CD4-positive, alpha-beta T cell treated with Interleukin-4 for 1 hour (primary cell): Measurements from ENCODE around the gene PTPN1.
A peak's percentile ranks its signal among the peaks of the same experiment; 100 is the strongest.
"Not testable (repeated sequence)": the region's sequence is repeated elsewhere in the genome, so short reads cannot be mapped to it uniquely, and the experiment has no call there.

Source experiments
- DNase-seq, 2 donors: peaks; one replicate each; pipeline ENCODE4 v3.0.0-alpha.2; 2020 to 2022

The PTPN1 gene

DNA sequence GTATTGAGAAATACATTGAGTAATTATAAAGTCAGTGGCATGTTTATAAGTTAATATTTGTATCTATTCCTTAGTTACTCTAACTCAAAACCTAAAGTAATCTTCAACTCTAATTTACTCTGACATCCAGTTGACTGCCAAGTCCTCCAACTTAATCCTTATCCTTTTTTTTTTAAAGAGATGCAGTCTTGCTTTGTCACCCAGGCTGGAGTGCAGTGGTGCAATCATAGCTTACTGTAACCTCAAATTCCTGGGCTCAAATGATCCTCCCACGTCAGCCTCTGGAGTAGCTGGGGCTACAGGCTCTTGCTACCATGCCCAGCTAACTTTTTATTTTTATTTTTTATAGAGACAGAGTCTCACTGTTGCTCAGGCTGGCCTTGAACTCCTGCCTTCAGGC is 24.4 kb downstream of the PTPN1 start:
- no peak for DNase-seq

DNA sequence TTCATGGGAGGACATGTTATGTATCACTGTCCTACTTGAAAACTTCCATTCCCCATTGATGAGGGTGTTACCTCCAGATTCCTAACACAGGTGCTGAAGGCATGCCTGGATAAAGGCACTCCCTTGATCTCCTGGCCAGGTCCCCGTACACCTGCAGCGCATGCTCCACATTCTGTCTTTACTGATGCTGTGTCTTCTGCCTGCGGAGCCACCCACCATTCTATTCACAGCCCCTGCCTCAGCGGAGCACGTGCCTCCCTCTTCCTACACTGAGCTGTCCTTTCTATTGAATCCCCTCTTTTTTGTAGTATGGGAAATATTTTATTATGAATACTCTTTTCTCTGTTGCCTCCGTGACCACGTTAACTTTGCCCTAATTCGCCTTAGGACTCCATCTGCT is 25.0 kb downstream of the PTPN1 start:
- DNase-seq: no peak

DNA sequence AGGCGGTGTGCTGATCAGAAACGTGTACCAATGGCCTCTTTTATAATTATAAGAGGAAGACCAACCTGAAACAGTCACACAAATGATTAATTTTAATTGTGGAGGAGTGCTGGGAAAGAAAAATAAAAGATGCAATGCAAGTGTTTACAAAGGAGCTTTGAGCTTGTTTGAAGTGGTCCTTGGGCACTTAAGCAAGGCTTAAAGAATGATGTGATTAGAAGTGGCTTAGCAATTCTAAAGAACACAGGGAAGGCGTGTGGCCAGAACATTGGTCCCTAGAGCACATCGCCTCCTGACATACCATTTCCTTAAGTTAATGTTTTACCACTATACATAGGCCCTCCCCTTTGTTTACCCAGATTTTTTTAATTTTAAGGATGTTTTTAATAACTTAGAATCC is 26.1 kb downstream of the PTPN1 start:
- DNase-seq: no peak

DNA sequence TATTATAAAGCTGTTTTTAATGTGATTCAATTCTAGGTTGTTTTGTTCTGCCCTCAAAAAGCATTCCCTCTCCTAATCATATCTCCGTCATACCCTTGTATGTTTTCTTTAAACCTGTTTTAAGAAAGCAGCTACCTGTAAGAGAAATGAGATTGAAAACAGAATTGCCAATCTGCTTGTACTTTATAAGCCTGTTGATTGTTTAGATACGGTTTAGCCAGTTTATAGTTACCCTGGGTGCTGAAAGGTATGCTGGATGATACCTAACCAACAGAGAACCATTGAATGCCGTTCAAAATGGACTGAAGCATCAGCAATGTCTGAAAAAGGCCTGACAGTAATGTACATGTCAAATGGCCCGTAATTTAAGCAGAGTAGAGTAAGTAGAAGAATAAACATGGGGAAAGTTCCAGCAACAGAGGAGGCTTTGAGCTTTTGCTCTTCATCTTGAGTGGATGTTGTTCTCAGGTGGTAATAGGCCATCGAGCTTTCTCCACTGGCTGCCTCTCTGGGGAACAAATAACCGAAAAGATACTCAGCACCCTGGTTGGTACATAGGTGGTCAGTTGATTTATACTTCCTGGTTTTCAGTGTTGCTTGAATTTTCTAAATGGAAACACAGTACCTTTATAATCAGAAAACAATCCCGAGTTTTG is 27.5 kb downstream of the PTPN1 start:
- no peak for DNase-seq

DNA sequence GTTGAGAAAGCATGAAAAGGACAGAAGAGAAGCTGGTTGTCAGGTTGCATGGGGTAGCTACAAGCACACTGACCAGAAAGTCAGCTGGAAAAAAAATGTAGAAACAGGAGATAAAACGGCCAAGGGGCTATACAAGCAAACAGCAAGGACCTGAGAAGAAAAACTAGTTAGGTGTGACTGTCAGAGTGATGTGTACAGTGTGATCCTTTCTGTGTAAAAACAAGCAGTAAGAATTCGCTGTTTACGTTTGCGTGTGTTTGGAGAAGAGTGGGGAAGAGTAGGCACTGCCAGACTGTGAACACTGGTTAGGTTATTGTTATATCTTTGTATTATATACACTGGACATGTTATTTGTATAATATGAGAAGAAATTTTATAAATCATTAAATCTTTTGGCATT is 28.1 kb downstream of the PTPN1 start:
- no peak for DNase-seq

DNA sequence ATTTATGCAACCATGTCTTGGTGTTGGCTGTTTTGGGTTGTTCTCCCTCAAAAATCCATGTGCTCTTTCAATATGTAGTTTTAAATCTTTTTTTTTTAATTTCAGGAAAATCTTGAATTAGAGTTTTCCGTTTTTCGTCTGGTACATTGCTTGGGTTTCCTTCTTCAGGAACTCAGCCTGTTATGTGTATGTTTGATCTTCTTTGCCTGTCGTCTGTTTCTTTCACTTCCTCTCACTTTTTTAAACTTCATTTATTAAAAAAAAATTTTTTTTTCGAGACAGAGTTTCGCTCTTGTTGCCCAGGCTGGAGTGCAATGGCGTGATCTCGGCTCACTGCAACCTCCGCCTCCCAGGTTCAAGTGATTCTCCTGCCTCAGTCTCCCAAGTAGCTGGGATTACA is 29.6 kb downstream of the PTPN1 start:
- DNase-seq: not testable (repeated sequence)

DNA sequence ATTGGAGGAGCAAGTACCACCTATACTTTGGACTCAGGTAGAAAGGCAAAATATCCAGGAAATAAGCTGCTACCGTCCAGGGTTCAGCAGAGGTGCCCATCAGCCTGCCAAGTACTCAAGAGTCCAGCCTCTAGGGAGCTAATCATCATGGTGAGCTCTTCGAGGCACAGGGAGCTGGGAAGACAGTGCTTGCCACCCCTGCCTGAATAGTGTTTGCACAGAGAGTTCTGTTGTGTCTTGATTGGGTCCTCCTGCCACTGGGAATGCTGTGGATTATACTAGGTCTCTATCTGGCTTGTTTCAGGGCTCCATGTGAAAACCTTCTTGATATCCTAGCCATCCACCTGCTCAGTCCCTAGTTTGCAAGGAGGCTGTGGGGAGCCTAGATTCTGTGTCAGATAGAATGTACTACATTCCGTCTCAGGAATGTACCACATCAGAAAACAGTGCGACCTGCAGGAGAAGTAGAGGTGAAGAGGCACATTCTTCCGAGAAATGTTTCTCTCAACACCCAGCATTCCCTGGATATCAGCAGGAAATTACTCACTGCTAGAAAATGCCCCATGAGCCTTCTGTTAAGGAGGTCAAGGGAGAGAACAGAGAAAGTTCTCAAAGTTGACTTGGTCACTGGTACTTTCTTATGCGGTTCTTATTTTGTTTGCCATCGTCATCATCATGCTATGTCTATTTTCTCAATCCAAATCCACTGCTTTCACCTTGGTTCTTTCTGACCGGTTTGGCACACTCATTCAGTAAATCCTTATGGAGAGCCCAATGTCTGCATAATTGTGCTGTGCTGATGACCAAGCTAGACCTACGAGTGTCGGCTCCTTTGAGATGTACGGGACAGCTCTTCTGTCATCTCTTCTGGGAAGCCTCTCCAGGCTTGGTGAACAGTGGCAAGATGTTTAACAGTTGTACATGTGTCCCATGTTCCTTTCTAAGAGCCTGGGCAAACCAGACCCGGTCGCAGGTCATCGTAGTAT is 30.7 kb downstream of the PTPN1 start:
- no peak for DNase-seq

DNA sequence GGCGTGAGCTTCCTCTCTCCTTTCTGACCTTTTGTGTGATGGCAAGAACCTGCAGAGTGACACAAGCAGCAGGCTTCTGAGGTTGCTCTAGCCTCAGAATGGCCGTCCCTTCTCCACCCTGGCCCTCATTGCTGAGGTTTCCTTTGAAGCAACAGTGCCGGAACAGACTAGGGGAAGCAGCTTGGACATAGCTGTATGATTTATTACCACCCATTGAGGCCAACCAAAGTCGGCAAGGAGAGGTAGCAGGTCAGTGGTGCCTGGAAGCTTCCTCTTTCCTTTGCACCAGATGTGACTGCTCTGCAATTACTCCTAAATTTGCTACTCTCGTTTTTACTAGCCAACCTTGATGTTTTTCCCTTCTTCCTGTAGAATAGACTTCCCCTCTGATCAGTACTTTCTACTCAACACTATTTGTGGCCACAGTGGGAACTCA is 31.4 kb downstream of the PTPN1 start:
- DNase-seq: peak in 1 of 2 donors; percentile 23

DNA sequence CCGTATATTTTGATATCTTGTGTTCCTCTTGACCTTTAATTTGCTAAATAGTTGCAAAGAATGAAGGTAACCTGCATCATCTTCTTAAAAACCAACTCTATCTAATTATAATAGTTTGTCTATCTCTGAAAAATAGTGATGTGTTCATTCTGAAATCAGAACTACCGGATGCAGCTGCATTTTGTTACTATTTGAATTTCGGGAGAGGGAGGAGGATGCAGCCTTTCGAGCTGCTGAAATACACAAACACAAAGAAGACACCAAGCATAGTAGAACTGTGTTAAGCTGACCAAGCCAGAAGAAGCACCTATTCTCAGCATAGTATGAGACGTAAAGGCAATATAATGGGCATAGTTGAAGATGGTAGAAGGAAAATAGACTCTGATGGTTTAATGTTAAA is 33.1 kb downstream of the PTPN1 start:
- DNase-seq: no peak

DNA sequence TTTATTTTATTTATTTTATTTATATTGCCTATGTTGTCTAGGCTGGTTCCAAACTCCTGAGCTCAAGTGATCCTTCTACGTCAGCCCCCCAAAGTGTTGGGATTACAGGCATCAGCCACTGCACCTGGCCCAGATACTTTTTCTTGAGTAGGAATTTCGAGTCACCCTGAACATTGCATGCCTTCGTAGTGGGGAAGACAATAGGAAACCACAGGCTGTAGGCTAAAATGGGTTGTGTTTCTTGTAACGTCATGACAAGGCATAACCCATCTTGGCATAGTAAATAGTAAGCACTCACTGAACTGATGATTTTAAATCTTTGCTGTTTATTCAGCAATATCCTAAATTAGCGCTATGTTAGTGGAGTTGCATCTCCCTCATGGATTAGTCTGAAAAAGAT is 34.9 kb downstream of the PTPN1 start:
- no peak for DNase-seq

DNA sequence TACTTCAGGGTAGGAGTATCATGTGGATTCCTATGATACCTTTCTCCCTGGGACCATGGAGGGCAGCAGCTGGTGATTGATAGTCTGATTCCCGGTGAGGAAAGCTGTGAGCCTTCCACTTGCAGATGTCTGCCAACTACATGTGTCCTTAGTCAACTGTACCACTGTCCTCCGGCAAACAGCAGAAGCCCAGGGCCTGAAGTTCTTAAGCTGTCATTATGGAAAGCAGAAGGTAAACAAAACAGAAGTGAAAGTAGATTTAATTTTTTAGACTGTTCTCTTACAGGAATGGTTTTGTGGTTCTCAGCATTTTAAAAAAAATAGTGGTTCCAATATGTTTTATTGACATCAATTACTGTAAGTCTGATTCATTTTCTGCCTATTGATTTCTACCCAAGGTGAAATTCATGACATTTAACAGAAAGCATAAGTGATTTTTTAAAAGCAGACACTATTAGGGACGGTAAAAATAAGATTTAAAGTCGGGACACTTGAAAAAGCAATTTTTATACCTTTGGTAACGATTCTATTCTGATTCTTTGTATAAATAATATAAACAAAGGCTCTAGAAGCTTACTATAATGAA is 36.6 kb downstream of the PTPN1 start:
- peak; percentile 27 to 28 for DNase-seq

DNA sequence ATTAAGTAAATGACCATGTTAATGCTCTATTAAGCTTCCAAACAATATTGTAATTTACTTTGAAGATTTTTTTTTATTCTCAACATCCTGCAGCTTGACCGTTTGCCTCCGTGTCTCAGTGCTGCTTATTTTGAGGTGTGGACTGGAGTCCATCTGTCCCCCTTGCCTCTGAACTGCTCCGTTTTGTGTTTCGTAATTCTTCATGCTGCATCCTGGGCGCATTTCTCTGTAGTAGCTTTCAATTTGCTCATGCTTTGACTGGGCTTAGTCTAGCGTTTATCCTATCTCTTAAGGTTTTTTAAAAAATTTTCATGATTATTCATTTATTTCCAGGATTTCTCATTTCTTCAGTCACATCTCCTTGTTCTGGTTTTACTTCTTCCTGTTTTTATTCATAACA is 37.8 kb downstream of the PTPN1 start:
- no peak for DNase-seq

DNA sequence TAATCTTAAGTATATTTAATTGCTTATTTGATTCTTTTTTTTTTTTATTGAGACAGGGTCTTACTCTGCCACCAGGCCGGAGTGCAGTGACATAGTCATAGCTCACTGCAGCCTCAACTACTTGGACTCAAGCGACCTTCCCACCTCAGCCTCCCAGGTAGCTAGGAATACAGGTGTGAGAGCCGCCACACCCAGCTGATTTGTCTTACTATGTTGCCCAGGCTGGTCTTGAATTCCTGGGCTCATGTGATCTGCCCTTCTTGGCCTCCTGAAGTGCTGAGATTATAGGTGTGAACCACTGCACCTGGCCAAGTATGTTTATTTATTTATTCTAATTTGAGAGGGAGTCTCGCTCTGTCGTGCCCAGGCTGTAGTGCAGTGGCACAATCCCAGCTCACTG is 38.2 kb downstream of the PTPN1 start:
- DNase-seq: no peak

DNA sequence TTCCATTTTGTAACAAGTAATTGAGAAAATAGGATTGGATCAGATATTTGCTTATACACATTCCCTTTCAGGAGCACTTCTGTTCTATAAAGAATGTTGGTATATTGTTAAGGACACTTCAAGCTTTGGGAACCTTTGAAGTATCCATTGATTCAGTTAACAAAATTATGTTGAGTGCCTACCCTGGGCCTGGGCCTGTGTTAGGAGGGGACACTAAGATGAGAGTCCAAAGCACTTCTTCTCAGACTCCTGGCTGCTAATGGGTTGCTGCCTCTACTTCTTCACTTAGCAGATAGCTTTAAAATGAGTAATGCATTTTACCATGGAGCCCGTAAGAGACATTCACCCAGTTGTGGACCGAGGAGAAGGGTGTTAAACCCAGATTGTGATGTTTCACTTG is 40.3 kb downstream of the PTPN1 start:
- DNase-seq: no peak

DNA sequence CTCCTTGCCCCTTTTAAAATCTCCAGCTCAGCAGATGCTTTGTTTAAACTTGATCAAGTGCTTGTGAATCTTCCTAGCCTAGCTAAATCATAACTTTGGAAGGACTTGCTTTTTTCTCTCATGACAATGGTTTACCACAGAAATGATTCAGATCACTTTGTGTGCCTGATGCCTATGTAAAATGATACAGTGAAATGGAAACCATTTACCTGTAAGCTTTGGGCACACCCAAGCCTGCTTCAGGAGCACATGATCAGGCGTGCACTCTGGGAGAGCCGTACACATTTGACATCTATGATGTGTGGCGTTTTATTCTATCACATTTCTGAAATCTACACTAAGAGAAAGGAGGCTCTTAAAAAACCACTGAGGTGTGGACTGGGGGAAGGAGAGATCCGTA is 41.1 kb downstream of the PTPN1 start:
- DNase-seq: no peak

DNA sequence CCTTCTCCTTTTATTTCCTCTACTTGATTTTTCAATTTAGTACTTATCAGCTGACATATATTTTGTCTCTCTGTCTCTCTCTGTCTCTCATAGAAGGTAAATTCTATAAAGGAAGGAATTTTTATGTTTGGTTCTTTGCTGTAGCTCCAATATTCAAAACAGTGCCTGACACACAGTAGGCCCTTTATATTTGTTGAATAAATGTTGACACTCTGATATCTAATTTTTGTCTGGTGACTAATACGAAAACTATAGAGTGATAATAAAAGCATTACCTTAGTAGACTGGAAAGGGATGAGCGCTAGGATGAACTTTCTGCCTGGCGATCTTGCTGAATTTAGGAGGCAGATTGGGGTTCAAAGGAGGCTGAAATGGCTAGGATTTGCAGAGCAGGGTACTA is 42.8 kb downstream of the PTPN1 start:
- no peak for DNase-seq

DNA sequence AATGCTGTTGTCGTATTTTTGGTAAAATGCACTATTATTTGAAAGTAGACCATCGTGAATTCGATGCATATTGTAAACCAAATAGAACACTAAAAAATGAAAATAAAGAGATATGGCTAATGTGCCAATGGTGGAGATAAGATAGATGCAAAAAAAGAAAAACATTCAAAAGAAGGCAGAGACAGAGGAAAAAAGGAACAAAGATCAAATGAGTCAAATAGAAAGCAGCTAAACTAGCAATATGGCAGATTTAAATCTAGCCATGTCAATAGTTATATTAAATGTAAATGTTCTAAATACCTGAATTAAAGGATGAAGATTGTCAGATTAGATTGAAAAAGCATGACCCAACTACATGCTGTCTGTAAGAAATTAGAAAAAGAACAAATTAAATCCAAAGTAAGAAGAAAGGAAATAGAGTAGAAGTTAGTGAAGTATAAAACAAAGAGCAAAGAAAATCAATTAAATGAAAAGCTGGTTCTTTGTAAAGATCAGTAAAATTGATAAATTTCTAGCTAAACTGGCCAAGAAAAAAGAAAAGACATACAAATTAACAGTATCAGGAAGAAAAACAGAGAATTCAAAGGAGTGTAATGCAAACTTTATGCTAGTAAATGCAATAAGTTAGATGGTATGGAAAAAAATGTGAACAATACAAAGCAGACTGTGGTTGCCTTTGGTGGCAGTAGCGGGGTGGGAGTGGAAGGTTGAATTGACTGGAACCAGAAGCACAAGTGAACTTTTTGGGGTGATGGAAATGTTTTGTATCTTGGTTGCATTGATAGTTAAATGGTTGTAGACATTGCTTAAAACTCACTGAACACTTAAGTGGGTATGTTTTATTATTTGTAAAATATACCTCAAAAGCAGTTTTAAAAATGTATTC is 44.8 kb downstream of the PTPN1 start:
- DNase-seq: no peak

DNA sequence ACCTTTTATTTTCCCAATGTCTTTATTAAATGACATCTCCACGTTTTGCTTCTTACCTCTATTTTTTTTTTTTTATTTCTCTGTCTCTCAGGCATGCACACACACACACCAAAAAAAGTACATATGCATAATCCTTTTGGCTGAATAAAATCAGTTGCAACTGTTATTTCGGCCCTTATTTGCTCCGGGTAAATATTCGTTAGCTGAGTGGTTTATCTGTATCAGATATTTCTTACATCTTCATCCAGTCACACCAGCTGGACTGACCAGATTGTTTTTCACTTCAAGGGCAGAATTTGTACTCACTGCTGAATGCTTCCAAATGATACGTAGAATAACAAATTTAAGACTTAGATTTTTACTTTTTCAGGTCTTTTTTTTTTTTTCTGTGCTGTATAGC is 45.5 kb downstream of the PTPN1 start:
- no peak for DNase-seq

DNA sequence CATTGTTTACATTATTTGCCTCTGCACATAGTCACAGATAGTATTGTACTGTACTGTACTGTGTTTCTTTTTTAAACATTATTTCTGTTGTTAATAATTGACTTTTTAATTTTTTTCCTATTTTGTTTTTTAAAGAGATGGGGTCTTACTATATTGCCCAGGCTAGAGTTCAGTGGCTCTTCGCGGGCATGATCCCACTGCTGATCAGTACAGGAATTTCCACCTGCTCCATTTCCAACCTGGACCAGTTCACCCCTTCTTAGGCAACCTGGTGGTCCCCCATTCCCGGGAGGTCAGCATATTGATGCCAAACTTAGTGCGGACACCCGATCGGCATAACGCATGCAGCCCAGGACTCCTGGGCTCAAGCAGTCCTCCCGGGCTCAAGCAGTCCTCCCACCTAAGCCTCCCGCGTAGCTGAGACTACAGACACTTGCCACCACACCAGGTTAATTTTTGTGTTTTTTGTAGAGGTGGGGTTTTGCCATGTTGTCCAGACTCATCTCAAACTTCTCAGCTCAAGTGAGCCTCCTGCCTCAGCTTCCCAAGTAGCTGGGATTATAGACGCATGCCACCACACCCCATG is 47.5 kb downstream of the PTPN1 start:
- DNase-seq: no peak

DNA sequence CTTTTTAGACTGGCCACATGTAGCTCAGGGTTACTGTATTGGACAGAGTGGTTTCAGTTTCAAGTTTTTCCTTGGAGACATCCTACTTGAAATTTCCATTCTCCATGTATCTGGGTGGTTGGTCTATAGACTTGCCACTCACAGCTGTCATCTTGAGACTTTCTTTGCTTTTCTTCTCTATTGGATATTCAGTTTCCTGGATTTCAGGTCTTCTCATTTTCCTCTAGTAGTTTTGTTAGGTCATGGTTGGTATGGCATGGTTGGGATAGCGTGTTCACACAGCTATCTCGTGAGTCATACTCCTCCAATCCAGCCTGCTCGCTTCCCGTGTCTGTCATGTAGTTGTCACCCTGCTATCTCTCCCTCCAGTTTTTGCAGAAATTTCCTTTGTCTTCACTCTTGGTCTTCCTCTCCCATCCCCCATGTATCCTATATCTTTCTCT is 48.3 kb downstream of the PTPN1 start:
- DNase-seq: no peak

DNA sequence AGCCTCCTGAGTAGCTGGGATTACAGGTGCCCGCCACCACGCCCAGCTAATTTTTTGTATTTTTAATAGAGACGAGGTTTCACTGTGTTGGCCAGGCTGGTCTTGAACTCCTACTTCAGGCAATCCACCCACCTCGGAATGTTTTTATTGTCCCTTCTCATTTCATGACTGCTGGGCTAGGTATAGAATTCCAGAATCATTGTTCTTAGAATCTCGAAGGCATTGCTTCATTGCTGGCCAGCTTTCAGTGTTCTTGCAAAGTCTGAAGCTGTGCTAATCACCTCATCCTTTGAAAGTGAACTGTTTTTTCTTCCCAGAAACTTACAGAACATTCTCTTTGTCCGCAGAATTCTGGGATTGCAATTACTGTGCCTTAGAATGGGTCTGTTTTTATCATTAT is 49.0 kb downstream of the PTPN1 start:
- no peak for DNase-seq

DNA sequence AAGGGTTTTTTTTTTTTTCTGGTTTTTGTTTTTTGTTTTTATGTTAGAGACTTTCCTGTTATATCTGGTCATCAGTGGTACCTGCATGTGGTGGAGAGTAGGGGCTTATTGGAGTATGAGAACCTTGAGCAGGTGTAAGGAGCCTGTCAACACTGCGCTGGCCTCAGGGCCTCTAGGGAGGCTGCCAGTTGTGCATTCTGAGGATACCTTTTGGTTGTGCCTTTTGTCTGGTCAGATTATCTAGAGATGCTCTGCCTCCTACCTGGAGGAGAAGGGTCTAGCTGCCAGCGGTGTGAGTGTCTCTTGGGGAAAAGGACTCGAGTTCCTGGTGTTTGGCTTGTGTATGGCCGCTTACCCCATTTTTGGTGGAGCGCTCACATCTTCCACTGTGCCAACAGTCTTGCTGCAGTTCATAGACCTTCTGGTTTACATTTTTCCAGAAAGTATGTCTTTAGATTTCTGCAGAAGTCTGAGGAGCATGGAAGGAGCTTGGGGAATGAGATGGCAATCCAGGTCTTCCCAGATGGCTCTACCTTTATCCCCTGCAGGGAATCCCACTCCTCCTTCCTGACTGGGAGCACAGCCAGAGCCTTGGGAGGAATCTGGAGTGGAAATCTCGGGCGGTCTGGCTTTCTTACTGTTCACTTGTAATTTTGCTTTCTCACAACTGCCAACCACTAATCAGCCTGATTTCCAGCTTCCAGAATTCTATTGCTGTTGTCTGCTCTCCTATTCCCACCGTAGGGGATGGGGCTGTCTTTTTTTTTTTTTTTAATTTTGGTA is 49.9 kb downstream of the PTPN1 start:
- DNase-seq: no peak
